ENCODE results near the gene TFEB. TPM values are rescaled to one million over a fixed set of nuclear protein-coding genes. Genes with fewer than 3 reads are reported as not detected.

The TFEB gene
- total and polyA plus RNA-seq, 8 donors = 7.6 to 37.0 (median 9.8) TPM

DNA sequence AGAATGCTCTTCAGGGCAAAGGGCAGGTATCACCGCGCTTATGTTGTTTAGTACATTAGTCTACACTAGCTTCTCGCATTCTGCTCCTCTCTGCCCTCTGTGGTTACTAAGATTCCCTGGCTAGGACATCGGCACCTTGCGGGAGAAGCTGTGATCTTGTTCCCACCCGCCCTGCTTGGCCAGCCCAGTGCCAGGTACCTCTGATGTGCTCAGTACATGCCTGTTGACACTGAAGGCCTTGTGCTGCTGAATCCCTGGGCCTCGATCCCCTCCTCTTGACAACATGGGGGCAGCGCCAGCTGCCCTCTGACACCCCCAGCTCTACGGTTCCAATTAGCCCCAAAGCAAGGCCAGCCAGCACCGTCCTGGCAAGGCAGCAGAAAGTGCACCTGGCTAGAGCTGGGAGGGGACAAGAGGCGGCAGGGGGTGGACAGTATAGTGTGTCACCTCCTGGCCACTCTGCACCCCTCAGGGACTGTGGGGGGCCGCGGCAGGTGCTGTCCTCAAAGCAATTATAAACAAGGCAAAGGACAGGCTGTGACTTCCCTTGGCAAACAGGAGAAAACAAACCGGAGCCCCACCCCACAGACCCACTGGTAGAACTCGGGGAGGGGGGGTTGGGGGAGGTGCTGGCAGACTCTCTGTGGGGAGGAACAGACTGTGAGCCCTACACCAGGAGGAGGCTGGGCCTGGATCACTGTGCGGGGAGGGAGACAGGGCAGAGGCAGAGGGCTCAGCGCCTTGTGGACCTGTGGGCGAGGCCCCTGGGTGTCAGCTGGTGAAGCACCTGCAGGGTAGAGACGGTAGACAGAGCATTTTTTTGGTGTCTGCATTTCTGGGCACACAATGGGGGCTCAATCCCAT is 7.1 kb downstream of the TFEB start:
- intact Hi-C loops (cut with DNase I) = no loop called here
- no peaks in the 10 kb centered on the region for H3K9me3 ChIP-seq
- DNase-seq (peak in 1 of 4 donors; percentile 39), ATAC-seq (no peak)
- TF ChIP-seq, protein P1, sequence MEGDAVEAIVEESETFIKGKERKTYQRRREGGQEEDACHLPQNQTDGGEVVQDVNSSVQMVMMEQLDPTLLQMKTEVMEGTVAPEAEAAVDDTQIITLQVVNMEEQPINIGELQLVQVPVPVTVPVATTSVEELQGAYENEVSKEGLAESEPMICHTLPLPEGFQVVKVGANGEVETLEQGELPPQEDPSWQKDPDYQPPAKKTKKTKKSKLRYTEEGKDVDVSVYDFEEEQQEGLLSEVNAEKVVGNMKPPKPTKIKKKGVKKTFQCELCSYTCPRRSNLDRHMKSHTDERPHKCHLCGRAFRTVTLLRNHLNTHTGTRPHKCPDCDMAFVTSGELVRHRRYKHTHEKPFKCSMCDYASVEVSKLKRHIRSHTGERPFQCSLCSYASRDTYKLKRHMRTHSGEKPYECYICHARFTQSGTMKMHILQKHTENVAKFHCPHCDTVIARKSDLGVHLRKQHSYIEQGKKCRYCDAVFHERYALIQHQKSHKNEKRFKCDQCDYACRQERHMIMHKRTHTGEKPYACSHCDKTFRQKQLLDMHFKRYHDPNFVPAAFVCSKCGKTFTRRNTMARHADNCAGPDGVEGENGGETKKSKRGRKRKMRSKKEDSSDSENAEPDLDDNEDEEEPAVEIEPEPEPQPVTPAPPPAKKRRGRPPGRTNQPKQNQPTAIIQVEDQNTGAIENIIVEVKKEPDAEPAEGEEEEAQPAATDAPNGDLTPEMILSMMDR (IDR thresholded peaks at IDR 0.05) = no peak
- H3K36me3 ChIP-seq = peaks cover 0 to 5% of the 10 kb centered on the region in 2 donors
- no peak overlapping the region for H3K4me3 ChIP-seq
- no peaks in the 10 kb centered on the region for H3K27me3 ChIP-seq
- no peak overlapping the region for H3K27ac ChIP-seq
- H3K4me1 ChIP-seq = peaks cover 26 to 98% of the 10 kb centered on the region in 2 donors

- intact Hi-C loops (cut with DNase I) = no loop called here
- no peak for ATAC-seq
- peaks cover 26 to 98% of the 10 kb centered on the region in 2 donors for H3K4me1 ChIP-seq
These were observed 7.7 kb downstream of the TFEB start for GRCh38 chr6:41727705-41728072.

GRCh38 chr6:41726876-41727275 is 8.5 kb downstream of the TFEB start:
- no peaks in the 10 kb centered on the region for H3K9me3 ChIP-seq
- H3K36me3 ChIP-seq = peaks cover 0 to 4% of the 10 kb centered on the region in 2 donors
- TF ChIP-seq, protein P1 (IDR thresholded peaks at IDR 0.05) = no peak
- intact Hi-C loops (cut with DNase I) = no loop called here
- no peak overlapping the region for H3K4me3 ChIP-seq
- H3K27me3 ChIP-seq = no peaks in the 10 kb centered on the region
- DNase-seq (peak in 1 of 4 donors; percentile 76), ATAC-seq (no peak)
- H3K27ac ChIP-seq = peak overlapping the region in 1 of 2 donors; percentile 20
- peaks cover 26 to 98% of the 10 kb centered on the region in 2 donors for H3K4me1 ChIP-seq

More at GRCh38 chr6:41727705-41728072, 7.7 kb downstream of the TFEB start:
- Histone ChIP-seq H3K27ac (no peak overlapping the region), H3K9me3 (no peaks in the 10 kb centered on the region), H3K4me3 (no peak overlapping the region), H3K27me3 (no peaks in the 10 kb centered on the region), H3K36me3 (peaks cover 0 to 5% of the 10 kb centered on the region in 2 donors)
- DNase-seq = peak in 1 of 4 donors; percentile 23
- TF ChIP-seq, protein P1 (IDR thresholded peaks at IDR 0.05) = no peak

DNA sequence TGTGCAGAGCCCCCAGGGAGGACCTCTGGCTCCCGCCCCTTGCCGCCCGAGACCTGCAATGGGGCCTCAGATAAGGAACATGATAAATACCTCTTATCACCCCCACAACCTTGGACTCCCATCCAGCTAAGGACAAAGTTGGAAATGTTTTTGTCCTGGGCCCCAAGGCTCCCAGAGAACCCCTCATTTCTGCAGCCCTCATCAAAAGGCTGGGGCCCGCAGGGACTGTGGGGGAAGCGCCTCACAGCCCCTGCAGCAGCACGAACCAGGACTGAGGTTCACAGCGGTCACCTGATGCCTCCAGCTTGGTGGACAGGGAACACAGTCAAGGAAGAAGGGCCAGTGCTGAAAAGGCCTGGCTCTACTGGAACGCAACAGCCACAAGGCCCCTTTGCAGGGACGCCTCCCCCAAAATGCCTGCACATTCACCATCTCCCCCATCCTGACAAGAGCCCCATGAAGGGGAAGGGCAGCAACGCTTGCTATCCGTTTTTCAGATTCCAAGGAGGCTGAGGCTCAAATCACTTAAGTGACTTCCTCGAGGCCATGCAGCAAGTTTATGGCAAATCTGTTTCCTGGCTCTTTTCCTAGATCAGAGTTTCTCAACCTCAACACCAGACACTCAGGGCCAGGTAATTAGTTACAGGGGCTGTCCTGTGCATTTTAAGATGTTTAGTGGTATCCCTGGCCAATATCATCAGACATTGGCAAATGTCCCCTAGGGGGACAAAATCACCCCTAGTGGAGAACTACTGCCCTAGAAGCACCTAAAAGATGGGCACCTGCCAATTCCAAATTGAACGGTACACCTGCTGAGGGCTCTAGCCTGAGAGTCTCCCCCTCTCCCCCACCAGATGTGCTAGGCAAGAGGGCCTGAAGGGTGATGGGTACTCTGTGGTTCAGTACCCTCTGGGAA is 10.6 kb downstream of the TFEB start:
- Histone ChIP-seq H3K4me1 (peaks cover 26 to 96% of the 10 kb centered on the region in 2 donors), H3K36me3 (no peaks in the 10 kb centered on the region), H3K27me3 (no peaks in the 10 kb centered on the region), H3K4me3 (no peak overlapping the region), H3K9me3 (no peaks in the 10 kb centered on the region), H3K27ac (peak overlapping the region in 1 of 2 donors; percentile 94)
- TF ChIP-seq, protein P1 (IDR thresholded peaks at IDR 0.05) = no peak
- ATAC-seq (no peak), DNase-seq (peak in 1 of 4 donors; percentile 39)
- intact Hi-C loops (cut with DNase I) = no loop called here

Data from left lung (tissue), 10 donors.